K562 (cell line): ENCODE results near the gene OCIAD1. TPM values are rescaled to one million over a fixed set of nuclear protein-coding genes. Genes with fewer than 3 reads are reported as not detected.

ENCODE experiments used
- ARID1B ChIP-seq: fragments of 450-650 bp; IDR thresholded peaks from 2 replicates; pipeline ENCODE4 v1.6.1; 2016; ENCODE audit warnings: antibody characterized with exemption, mild to moderate bottlenecking, inconsistent platforms
- EZH2 ChIP-seq: IDR thresholded peaks from 2 replicates; pipeline ENCODE4 v1.6.1; 2012; ENCODE audit warnings: low read depth, mild to moderate bottlenecking, inconsistent platforms, low read length, borderline replicate concordance
- KDM1A ChIP-seq, 2 experiments: fragments of 450-650 bp; IDR thresholded peaks; 2 replicates each; pipeline ENCODE4 v1.6.1; 2016; ENCODE audit warnings: mild to moderate bottlenecking in 2 of 2
- OTX1 ChIP-seq: fragments of 450-650 bp; formaldehyde crosslinking; IDR thresholded peaks from 2 replicates; pipeline ENCODE4 v1.4.0; 2022; ENCODE audit warnings: mild to moderate bottlenecking
- POLR2G ChIP-seq: fragments of 200-400 bp; formaldehyde crosslinking; IDR thresholded peaks from 2 replicates; pipeline ENCODE4 v1.6.1; 2017; ENCODE audit warnings: low read depth, mild to moderate bottlenecking, antibody characterized with exemption, low read length, moderate library complexity
- RFX1 ChIP-seq: fragments of 450-650 bp; IDR thresholded peaks from 2 replicates; pipeline ENCODE4 v1.6.1; 2016; ENCODE audit warnings: mild to moderate bottlenecking, moderate library complexity
- RHOXF2B ChIP-seq: fragments of 250-450 bp; sonication (Bioruptor Pico); conservative IDR thresholded peaks from 2 replicates; pipeline ENCODE4 v1.5.1; 2021
- SMARCE1 ChIP-seq: fragments of 450-650 bp; IDR thresholded peaks from 2 replicates; pipeline ENCODE4 v1.7.1; 2016; ENCODE audit warnings: mild to moderate bottlenecking
- ZBTB40 ChIP-seq, 2 experiments: fragments of 450-650 bp in 1 of 2; sonication (generic) in 1 of 2; formaldehyde crosslinking in 1 of 2; IDR thresholded peaks; 2 replicates each; pipeline versions ENCODE4 v1.7.1 to v1.9.0; 2016 to 2022; ENCODE audit warnings: inconsistent platforms in 1 of 2, mild to moderate bottlenecking in 1 of 2, missing genetic modification reagents in 1 of 2
- ZNF143 ChIP-seq: sonication (generic); formaldehyde crosslinking; IDR thresholded peaks from 2 replicates; pipeline ENCODE4 v1.9.0; 2022; ENCODE audit warnings: mild to moderate bottlenecking, missing genetic modification reagents
- ZNF174 ChIP-seq: fragments of 250-450 bp; sonication (Bioruptor Pico); IDR thresholded peaks from 2 replicates; pipeline ENCODE4 v1.4.0; 2020; ENCODE audit warnings: mild to moderate bottlenecking
- ZNF655 ChIP-seq: fragments of 250-450 bp; sonication (Bioruptor Pico); IDR thresholded peaks from 2 replicates; pipeline ENCODE4 v1.5.0; 2021
- ZNF79 ChIP-seq: fragments of 250-450 bp; sonication (Bioruptor Pico); IDR thresholded peaks from 2 replicates; pipeline ENCODE4 v1.4.0; 2020; ENCODE audit warnings: low read depth, mild to moderate bottlenecking, moderate library complexity
- polyA plus RNA-seq, 8 experiments: library from polyadenylated mRNA; depleted of rRNA in 4 of 8; stranded (reverse) in 5 of 8; unstranded in 3 of 8; fragments of >200 nt; fragmentation: Nextera tagmentation in 2 of 8; fragmentation: Illumina TruSeq in 1 of 8; extraction: Ambion mirVana in 2 of 8; extraction: Trizol in 1 of 8; gene quantifications; 2 replicates each; pipeline versions ENCODE4 v1.2.1 to v1.2.3, GENCODE V29; 2011 to 2014; ENCODE audit warnings: inconsistent platforms in 1 of 8, missing spikeins in 1 of 8
- total RNA-seq, 7 experiments: library from RNA; depleted of rRNA in 6 of 7; stranded (reverse); fragments of >200 nt in 6 of 7; fragmentation: Illumina TruSeq in 2 of 7; extraction: Trizol in 2 of 7; gene quantifications; 2 replicates each; pipeline versions ENCODE4 v1.2.1 to v1.2.3, GENCODE V29; 2011 to 2021; ENCODE audit warnings: low replicate concordance in 1 of 7
- TF ChIP-seq, protein P1 (sequence below): sonication (generic); IDR thresholded peaks from 2 replicates; pipeline ENCODE4 v1.6.1; 2016

The OCIAD1 gene
- total and polyA plus RNA-seq, 9 of the 15 experiments (the other 6 are each of a cell fraction or from before 2014, with no cell fraction given): 99.0 to 358 (median 196) TPM

GRCh38 chr4:48830706-48831531, at the start of gene OCIAD1 (continued):
- TF ChIP-seq RHOXF2B (CRISPR knock-in tag) (no peak), RFX1 (no peak), ZNF143 (no peak; the same call in 1 of the 2 replicates), EZH2 (no peak), SMARCE1 (no peak; the same call in 1 of the 2 replicates), ZNF655 (CRISPR knock-in tag) (no peak), ZNF174 (CRISPR knock-in tag) (no peak), OTX1 (no peak; the same call in 1 of the 2 replicates), ZNF79 (CRISPR knock-in tag) (no peak), ZBTB40 (IDR thresholded peaks at IDR 0.05) (peak; percentile 96), ZBTB40 (CRISPR knock-in tag; IDR thresholded peaks at IDR 0.05) (no peak), POLR2G (peak; percentile 96), KDM1A (IDR thresholded peaks at IDR 0.05) (peak in 1 of 2 experiments; percentile 36; a peak in 1 of 4 replicates), ARID1B (peak; percentile 62)
- TF ChIP-seq, protein P1, sequence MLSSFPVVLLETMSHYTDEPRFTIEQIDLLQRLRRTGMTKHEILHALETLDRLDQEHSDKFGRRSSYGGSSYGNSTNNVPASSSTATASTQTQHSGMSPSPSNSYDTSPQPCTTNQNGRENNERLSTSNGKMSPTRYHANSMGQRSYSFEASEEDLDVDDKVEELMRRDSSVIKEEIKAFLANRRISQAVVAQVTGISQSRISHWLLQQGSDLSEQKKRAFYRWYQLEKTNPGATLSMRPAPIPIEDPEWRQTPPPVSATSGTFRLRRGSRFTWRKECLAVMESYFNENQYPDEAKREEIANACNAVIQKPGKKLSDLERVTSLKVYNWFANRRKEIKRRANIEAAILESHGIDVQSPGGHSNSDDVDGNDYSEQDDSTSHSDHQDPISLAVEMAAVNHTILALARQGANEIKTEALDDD: no peak
